Measurements from ENCODE around the gene TMEM117. TPM values are rescaled to one million over a fixed set of nuclear protein-coding genes. Genes with fewer than 3 reads are reported as not detected.

TMEM117 gene
- total and polyA plus RNA-seq, 2 experiments from 2014 or later, result 18.0 to 21.0 TPM

- Histone ChIP-seq H3K9me3 (ENCODE audit: low read depth) (peaks cover 2% of the 10 kb centered on the region), H3K4me3 (no peak overlapping the region), H3K4me1 (ENCODE audit: low read depth) (no peaks in the 10 kb centered on the region), H3K27me3 (no peaks in the 10 kb centered on the region), H3K36me3 (no peaks in the 10 kb centered on the region), H3K27ac (no peak overlapping the region)
- no peak for DNase-seq (ENCODE audit: low read depth in 1 of 2, low spot score in 1 of 2)
- TF ChIP-seq CTCF (IDR thresholded peaks at IDR 0.05; ENCODE audit: low read depth, low read length), result no peak
These were observed 145.8 kb downstream of the TMEM117 start for GRCh38 chr12:43981726-43982125.

- Histone ChIP-seq H3K9me3 (ENCODE audit: low read depth) (peaks cover 2% of the 10 kb centered on the region), H3K27ac (no peak overlapping the region), H3K4me1 (ENCODE audit: low read depth) (no peaks in the 10 kb centered on the region), H3K4me3 (no peak overlapping the region), H3K36me3 (no peaks in the 10 kb centered on the region), H3K27me3 (no peaks in the 10 kb centered on the region)
- TF ChIP-seq CTCF (IDR thresholded peaks at IDR 0.05; ENCODE audit: low read depth, low read length), result no peak
- peak in 1 of 2 donors; percentile 19 for DNase-seq (ENCODE audit: low read depth in 1 of 2, low spot score in 1 of 2)
These were observed 146.7 kb downstream of the TMEM117 start for GRCh38 chr12:43982544-43982943.

GRCh38 chr12:43988838-43989560 is 153.1 kb downstream of the TMEM117 start:
- H3K4me1 ChIP-seq (ENCODE audit: low read depth), result no peaks in the 10 kb centered on the region
- H3K4me3 ChIP-seq, result no peak overlapping the region
- TF ChIP-seq CTCF (IDR thresholded peaks at IDR 0.05; ENCODE audit: low read depth, low read length), result no peak
- no peaks in the 10 kb centered on the region for H3K36me3 ChIP-seq
- H3K27me3 ChIP-seq, result no peaks in the 10 kb centered on the region
- no peak overlapping the region for H3K27ac ChIP-seq
- no peaks in the 10 kb centered on the region for H3K9me3 ChIP-seq (ENCODE audit: low read depth)
- no peak for DNase-seq (ENCODE audit: low read depth in 1 of 2, low spot score in 1 of 2)

- DNase-seq (ENCODE audit: low read depth in 1 of 2, low spot score in 1 of 2), result no peak
- no peak for TF ChIP-seq CTCF (IDR thresholded peaks at IDR 0.05; ENCODE audit: low read depth, low read length)
- H3K36me3 ChIP-seq, result no peaks in the 10 kb centered on the region
- no peak overlapping the region for H3K27ac ChIP-seq
- no peaks in the 10 kb centered on the region for H3K4me1 ChIP-seq (ENCODE audit: low read depth)
- H3K9me3 ChIP-seq (ENCODE audit: low read depth), result no peaks in the 10 kb centered on the region
- H3K4me3 ChIP-seq, result no peak overlapping the region
- H3K27me3 ChIP-seq, result no peaks in the 10 kb centered on the region
These were observed 157.0 kb downstream of the TMEM117 start for GRCh38 chr12:43992856-43993255.

- Histone ChIP-seq H3K27ac (no peak overlapping the region), H3K4me1 (ENCODE audit: low read depth) (no peaks in the 10 kb centered on the region), H3K27me3 (no peaks in the 10 kb centered on the region), H3K4me3 (no peak overlapping the region), H3K9me3 (ENCODE audit: low read depth) (no peaks in the 10 kb centered on the region), H3K36me3 (no peaks in the 10 kb centered on the region)
- DNase-seq (ENCODE audit: low read depth in 1 of 2, low spot score in 1 of 2), result peak; percentile 58 to 74
- TF ChIP-seq CTCF (IDR thresholded peaks at IDR 0.05; ENCODE audit: low read depth, low read length), result peak; percentile 71
These were observed 164.6 kb downstream of the TMEM117 start for GRCh38 chr12:44000309-44000952.

Measured in cardiac muscle cell (in vitro differentiated cells and primary cell).